Transverse colon (tissue), 4 donors: ENCODE data around the gene SOBP.

Experiments used
- CTCF ChIP-seq, 5 experiments: fragments of 200-600 bp in 3 of 5; fragments of 450-650 bp in 2 of 5; sonication (generic) in 3 of 5; IDR thresholded peaks; 1 replicate in 2 of 5; 2 replicates in 3 of 5; pipeline ENCODE4 v1.5.1; 2016 to 2017; ENCODE audit warnings: antibody characterized with exemption in 5 of 5, inconsistent platforms in 3 of 5, mild to moderate bottlenecking in 2 of 5, moderate library complexity in 1 of 5
- EP300 ChIP-seq: sonication (generic); formaldehyde crosslinking; IDR thresholded peaks from one replicate; pipeline ENCODE4 v1.6.1; 2017; ENCODE audit warnings: antibody characterized with exemption, low read depth
- POLR2A ChIP-seq: fragments of 450-650 bp; IDR thresholded peaks from one replicate; pipeline ENCODE4 v1.6.1; 2016; ENCODE audit warnings: antibody characterized with exemption, mild to moderate bottlenecking, moderate library complexity
- POLR2AphosphoS5 ChIP-seq, 3 donors: sonication (generic); formaldehyde crosslinking; IDR thresholded peaks; one replicate each; pipeline ENCODE4 v1.6.1; 2016; ENCODE audit warnings: antibody characterized with exemption in 3 of 3

- no peak for TF ChIP-seq POLR2A
- no peak for TF ChIP-seq EP300
- TF ChIP-seq CTCF (IDR thresholded peaks at IDR 0.05) = no peak
- no peak for TF ChIP-seq POLR2AphosphoS5 (IDR thresholded peaks at IDR 0.05)
These were observed 201.3 kb downstream of the SOBP start for GRCh38 chr6:107691062-107691751.
